ENCODE measurements around the gene PITPNC1. TPM values are rescaled to one million over a fixed set of nuclear protein-coding genes. Genes with fewer than 3 reads are reported as not detected.
A peak's percentile ranks its signal among the peaks of the same experiment; 100 is the strongest.
"Not testable (repeated sequence)": the region's sequence is repeated elsewhere in the genome, so short reads cannot be mapped to it uniquely, and the experiment has no call there.

PITPNC1 gene
- total RNA-seq, 4 donors from 2014 or later = 1.9 to 12.4 (median 5.2) TPM

- peak overlapping the region in 3 of 4 donors; percentile 13 to 52 (median 16) for H3K27ac ChIP-seq
- no peaks in the 10 kb centered on the region for H3K9me3 ChIP-seq
- no peak for DNase-seq
- no peaks in the 10 kb centered on the region for H3K27me3 ChIP-seq
- TF ChIP-seq POLR2A (IDR thresholded peaks at IDR 0.05) (no peak), CTCF (IDR thresholded peaks at IDR 0.05) (no peak)
- no peaks in the 10 kb centered on the region for H3K36me3 ChIP-seq
- H3K4me3 ChIP-seq = no peak overlapping the region
- peaks cover 0 to 7% (median 3%) of the 10 kb centered on the region in 4 donors for H3K4me1 ChIP-seq
Measured at GRCh38 chr17:67400193-67400592, 23.1 kb downstream of the PITPNC1 start.

GRCh38 chr17:67401106-67401505, 24.0 kb downstream of the PITPNC1 start:
- H3K4me3 ChIP-seq = no peak overlapping the region
- no peak for DNase-seq
- peaks cover 0 to 7% (median 3%) of the 10 kb centered on the region in 4 donors for H3K4me1 ChIP-seq
- peak overlapping the region in 1 of 4 donors; percentile 52 for H3K27ac ChIP-seq
- H3K9me3 ChIP-seq = no peaks in the 10 kb centered on the region
- TF ChIP-seq CTCF (IDR thresholded peaks at IDR 0.05) (no peak), POLR2A (IDR thresholded peaks at IDR 0.05) (no peak)
- no peaks in the 10 kb centered on the region for H3K27me3 ChIP-seq
- H3K36me3 ChIP-seq = no peaks in the 10 kb centered on the region

GRCh38 chr17:67401598-67402504, 24.8 kb downstream of the PITPNC1 start:
- no peaks in the 10 kb centered on the region for H3K27me3 ChIP-seq
- TF ChIP-seq CTCF (IDR thresholded peaks at IDR 0.05) (no peak), POLR2A (IDR thresholded peaks at IDR 0.05) (no peak)
- DNase-seq = no peak
- H3K27ac ChIP-seq = peak overlapping the region in 2 of 4 donors; percentile 25 to 31
- H3K4me3 ChIP-seq = no peak overlapping the region
- no peaks in the 10 kb centered on the region for H3K36me3 ChIP-seq
- H3K9me3 ChIP-seq = no peaks in the 10 kb centered on the region
- peaks cover 0 to 7% (median 3%) of the 10 kb centered on the region in 4 donors for H3K4me1 ChIP-seq

- no peaks in the 10 kb centered on the region for H3K9me3 ChIP-seq
- no peak overlapping the region for H3K4me3 ChIP-seq
- DNase-seq = no peak
- no peak for TF ChIP-seq CTCF (IDR thresholded peaks at IDR 0.05)
- TF ChIP-seq POLR2A (IDR thresholded peaks at IDR 0.05) = no peak
- no peaks in the 10 kb centered on the region for H3K36me3 ChIP-seq
- peak overlapping the region in 1 of 4 donors; percentile 25 for H3K27ac ChIP-seq
- H3K27me3 ChIP-seq = no peaks in the 10 kb centered on the region
- peaks cover 0 to 7% (median 3%) of the 10 kb centered on the region in 4 donors for H3K4me1 ChIP-seq
Measured at GRCh38 chr17:67403065-67403464, 26.0 kb downstream of the PITPNC1 start.

- no peaks in the 10 kb centered on the region for H3K36me3 ChIP-seq
- H3K4me1 ChIP-seq = peaks cover 0 to 7% (median 3%) of the 10 kb centered on the region in 4 donors
- no peaks in the 10 kb centered on the region for H3K27me3 ChIP-seq
- no peak overlapping the region for H3K4me3 ChIP-seq
- no peak for TF ChIP-seq POLR2A (IDR thresholded peaks at IDR 0.05)
- TF ChIP-seq CTCF (IDR thresholded peaks at IDR 0.05) = no peak
- H3K27ac ChIP-seq = no peak overlapping the region
- no peaks in the 10 kb centered on the region for H3K9me3 ChIP-seq
- DNase-seq = no peak
Measured at GRCh38 chr17:67403483-67403882, 26.4 kb downstream of the PITPNC1 start.

GRCh38 chr17:67408455-67408830, 31.4 kb downstream of the PITPNC1 start:
- peaks cover 0 to 13% (median 0%) of the 10 kb centered on the region in 4 donors for H3K4me1 ChIP-seq
- H3K4me3 ChIP-seq, DNase-seq, H3K36me3 ChIP-seq, H3K27me3 ChIP-seq, H3K9me3 ChIP-seq, H3K27ac ChIP-seq: not testable (repeated sequence)

Data from Peyer's patch (tissue), 4 donors.